Effector memory CD4-positive, alpha-beta T cell (primary cell): ENCODE measurements around the gene MCM9.

Source experiments
- DNase-seq, 3 donors: peaks; one replicate each; pipeline ENCODE4 v3.0.0-alpha.2; 2020
- H3K27ac ChIP-seq: 2 replicates; pipeline ENCODE4 v1.7.0; 2013; ENCODE audit warnings: mild to moderate bottlenecking, low read length, moderate library complexity; ENCODE audit not compliant: insufficient read depth, poor library complexity, severe bottlenecking
- H3K27me3 ChIP-seq: replicated peaks from 2 replicates; pipeline ENCODE4 v1.7.0; 2013; ENCODE audit warnings: mild to moderate bottlenecking, low read length; ENCODE audit not compliant: insufficient read depth, control insufficient read depth, poor library complexity, severe bottlenecking
- H3K36me3 ChIP-seq: 2 replicates; pipeline ENCODE4 v1.7.0; 2013; ENCODE audit warnings: mild to moderate bottlenecking, low read length, moderate library complexity; ENCODE audit not compliant: control insufficient read depth, insufficient read depth
- H3K4me1 ChIP-seq: 2 replicates; pipeline ENCODE4 v1.7.0; 2013; ENCODE audit warnings: low read length, mild to moderate bottlenecking; ENCODE audit not compliant: control insufficient read depth, insufficient read depth, poor library complexity, severe bottlenecking
- H3K4me3 ChIP-seq: 2 replicates; pipeline ENCODE4 v1.7.0; 2013; ENCODE audit warnings: low read length, low read depth, mild to moderate bottlenecking; ENCODE audit not compliant: insufficient read depth, poor library complexity, severe bottlenecking
- H3K9me3 ChIP-seq: 2 replicates; pipeline ENCODE4 v1.7.0; 2013; ENCODE audit warnings: mild to moderate bottlenecking, low read length, moderate library complexity; ENCODE audit not compliant: control insufficient read depth
- total RNA-seq, 3 donors: gene quantifications; one replicate each; lab custom pipeline; 2026; lab: John Stamatoyannopoulos, UW

Gene MCM9
- 41.0 to 60.0 (median 44.3) reads per million in 3 donors for total RNA-seq

GRCh38 chr6:118934461-118935330, at the start of gene MCM9:
Gene MCM9, minus strand, starts transcription at chr6:118935159. Its CDS starts 3,436 bp downstream, at chr6:118931723.
- peak; percentile 79 to 80 (median 79) for DNase-seq
- peak within 1 kb of the TSS; percentile 100 for H3K4me3 ChIP-seq

GRCh38 chr6:118984342-118984741, 49.4 kb upstream of the MCM9 start:
- H3K36me3 ChIP-seq = no peaks in the 10 kb centered on the region
- H3K4me1 ChIP-seq = no peaks in the 10 kb centered on the region
- DNase-seq = no peak
- H3K27me3 ChIP-seq = no peaks in the 10 kb centered on the region
- H3K9me3 ChIP-seq = no peaks in the 10 kb centered on the region
- no peak overlapping the region for H3K27ac ChIP-seq
- H3K4me3 ChIP-seq = no peak overlapping the region

More at GRCh38 chr6:118934461-118935330, at the start of gene MCM9:
- H3K4me1 ChIP-seq = peaks cover 7% of the 10 kb centered on the region
- peak within 1 kb of the TSS; percentile 93 for H3K27ac ChIP-seq
- H3K9me3 ChIP-seq = no peaks in the 10 kb centered on the region
- H3K36me3 ChIP-seq = peaks cover 7% of the 10 kb centered on the region
- H3K27me3 ChIP-seq = no peaks in the 10 kb centered on the region

- DNase-seq = no peak
Measured at GRCh38 chr6:118982575-118982911, 47.6 kb upstream of the MCM9 start.

GRCh38 chr6:118981884-118982574, 47.1 kb upstream of the MCM9 start:
- Histone ChIP-seq H3K27me3 (no peaks in the 10 kb centered on the region), H3K36me3 (no peaks in the 10 kb centered on the region), H3K4me1 (no peaks in the 10 kb centered on the region), H3K27ac (no peak overlapping the region), H3K9me3 (no peaks in the 10 kb centered on the region), H3K4me3 (no peak overlapping the region)
- DNase-seq = no peak

More at GRCh38 chr6:118982575-118982911, 47.6 kb upstream of the MCM9 start:
- no peak overlapping the region for H3K27ac ChIP-seq
- H3K4me1 ChIP-seq = no peaks in the 10 kb centered on the region
- no peaks in the 10 kb centered on the region for H3K9me3 ChIP-seq
- no peaks in the 10 kb centered on the region for H3K36me3 ChIP-seq
- no peaks in the 10 kb centered on the region for H3K27me3 ChIP-seq
- H3K4me3 ChIP-seq = no peak overlapping the region

- Histone ChIP-seq H3K27ac (no peak overlapping the region), H3K4me1 (no peaks in the 10 kb centered on the region), H3K9me3 (no peaks in the 10 kb centered on the region), H3K27me3 (no peaks in the 10 kb centered on the region), H3K4me3 (no peak overlapping the region), H3K36me3 (no peaks in the 10 kb centered on the region)
- DNase-seq = no peak
Measured at GRCh38 chr6:118980063-118980462, 45.1 kb upstream of the MCM9 start.

GRCh38 chr6:118974790-118975189, 39.8 kb upstream of the MCM9 start:
- Histone ChIP-seq H3K27ac (no peak overlapping the region), H3K27me3 (no peaks in the 10 kb centered on the region), H3K36me3 (no peaks in the 10 kb centered on the region), H3K4me3 (no peak overlapping the region), H3K4me1 (no peaks in the 10 kb centered on the region), H3K9me3 (no peaks in the 10 kb centered on the region)
- DNase-seq = no peak

- Histone ChIP-seq H3K27me3 (no peaks in the 10 kb centered on the region), H3K4me3 (no peak overlapping the region), H3K4me1 (no peaks in the 10 kb centered on the region), H3K36me3 (no peaks in the 10 kb centered on the region), H3K9me3 (no peaks in the 10 kb centered on the region), H3K27ac (no peak overlapping the region)
- DNase-seq = no peak
Measured at GRCh38 chr6:118971682-118972081, 36.7 kb upstream of the MCM9 start.

- Histone ChIP-seq H3K36me3 (no peaks in the 10 kb centered on the region), H3K27ac (no peak overlapping the region), H3K9me3 (no peaks in the 10 kb centered on the region), H3K27me3 (no peaks in the 10 kb centered on the region), H3K4me3 (no peak overlapping the region), H3K4me1 (no peaks in the 10 kb centered on the region)
- DNase-seq = no peak
Measured at GRCh38 chr6:118970866-118971265, 35.9 kb upstream of the MCM9 start.

GRCh38 chr6:118968416-118968815, 33.5 kb upstream of the MCM9 start:
- H3K4me1 ChIP-seq = no peaks in the 10 kb centered on the region
- no peaks in the 10 kb centered on the region for H3K9me3 ChIP-seq
- H3K36me3 ChIP-seq = no peaks in the 10 kb centered on the region
- no peaks in the 10 kb centered on the region for H3K27me3 ChIP-seq
- DNase-seq = no peak
- no peak overlapping the region for H3K27ac ChIP-seq
- no peak overlapping the region for H3K4me3 ChIP-seq

- Histone ChIP-seq H3K4me1 (no peaks in the 10 kb centered on the region), H3K36me3 (no peaks in the 10 kb centered on the region), H3K9me3 (no peaks in the 10 kb centered on the region), H3K27ac (no peak overlapping the region), H3K27me3 (no peaks in the 10 kb centered on the region), H3K4me3 (no peak overlapping the region)
- no peak for DNase-seq
Measured at GRCh38 chr6:118967239-118967638, 32.3 kb upstream of the MCM9 start.
